Measurements from ENCODE around the gene CUL2.
A peak's percentile ranks its signal among the peaks of the same experiment; 100 is the strongest.
"Not testable (repeated sequence)": the region's sequence is repeated elsewhere in the genome, so short reads cannot be mapped to it uniquely, and the experiment has no call there.

The CUL2 gene

DNA sequence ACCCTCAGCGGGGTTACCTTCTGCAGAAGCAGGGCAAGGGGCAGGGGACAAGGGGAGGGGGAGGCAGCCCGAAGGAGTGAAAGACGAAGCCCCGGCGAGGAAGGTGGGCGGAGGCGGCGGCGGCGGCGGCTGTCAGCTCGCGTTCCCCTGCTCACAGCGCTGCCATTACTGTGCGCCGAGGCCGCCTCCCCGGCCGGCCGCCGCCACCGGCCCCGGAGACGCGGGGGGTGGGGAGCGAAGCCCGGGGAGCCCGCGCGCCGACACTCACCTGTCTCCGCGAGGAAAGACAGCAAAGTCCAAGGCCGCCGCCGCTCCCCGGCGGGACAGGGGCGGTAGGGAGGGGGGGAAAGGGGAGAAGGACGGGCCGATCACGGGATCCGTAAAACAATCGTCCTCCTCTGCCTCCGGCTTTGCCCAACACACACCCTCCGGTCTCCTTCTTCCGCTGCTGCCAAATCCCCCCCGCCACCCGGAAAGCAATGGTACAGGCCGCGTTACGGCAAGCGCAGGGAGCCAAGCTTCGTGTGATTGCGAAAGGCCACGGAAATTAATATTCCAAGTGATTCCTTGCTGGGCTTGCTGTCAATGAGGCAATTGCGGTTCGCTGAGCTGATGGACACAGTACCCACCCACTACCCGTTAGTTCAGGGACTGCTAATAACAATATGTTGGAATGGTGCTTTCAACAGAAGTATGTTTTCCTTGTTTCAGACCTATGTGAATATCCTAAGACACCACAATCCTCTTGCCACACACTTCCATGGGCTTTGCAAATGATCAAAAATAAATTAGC, at the start of gene CUL2:
TSS of gene CUL2 (minus strand) at position 180 of the 793 bp plus-strand sequence. CDS start 19,024 bp downstream, outside the sequence.
- peak; percentile 95 for DNase-seq

DNA sequence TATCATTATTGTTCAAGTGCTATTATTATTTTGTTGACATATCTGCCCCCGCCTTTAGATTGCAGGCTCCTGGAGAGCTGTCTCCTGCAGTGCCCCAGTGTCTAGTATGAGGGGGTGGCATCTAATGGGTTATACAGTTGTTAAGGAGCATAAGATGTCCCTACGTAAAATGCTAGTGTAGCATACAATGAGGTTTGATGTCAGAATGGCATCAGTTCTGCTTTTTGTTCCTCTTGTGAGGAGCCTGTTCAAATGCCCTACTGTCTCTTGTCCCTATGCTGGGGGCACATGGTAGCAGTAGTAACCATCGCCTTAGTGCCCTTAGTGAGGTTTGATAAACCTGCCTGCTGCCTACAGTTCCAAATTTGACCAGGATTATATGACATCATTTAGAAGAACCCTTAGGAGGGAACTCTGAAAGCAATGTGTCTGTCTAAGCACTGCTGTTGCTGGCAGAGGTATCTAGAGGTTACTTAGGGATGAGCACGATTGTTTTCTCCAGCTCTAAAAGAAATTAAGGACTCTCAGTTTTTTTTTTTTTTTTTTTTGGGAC, 46.2 kb upstream of the CUL2 start:
- no peak for DNase-seq

DNA sequence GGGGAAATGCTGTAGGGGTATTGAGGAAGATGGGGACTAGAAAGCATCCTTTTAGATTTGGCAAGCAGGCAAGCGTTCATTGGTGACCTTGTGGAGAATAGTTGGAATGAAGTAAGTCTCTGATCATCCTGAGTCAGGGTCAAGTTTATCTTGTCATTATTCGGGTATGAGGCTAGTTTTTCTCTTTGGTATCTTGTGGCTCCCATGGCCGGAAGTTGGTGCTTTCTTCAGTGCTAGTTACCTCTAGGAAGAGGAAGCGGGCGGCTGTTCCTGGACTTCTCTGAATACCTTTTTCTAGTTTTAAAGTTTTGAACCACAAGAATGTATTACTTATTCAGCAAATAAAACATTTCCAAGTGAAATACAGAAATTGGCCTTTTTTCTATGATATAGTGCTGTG, 45.7 kb upstream of the CUL2 start:
- no peak for DNase-seq

DNA sequence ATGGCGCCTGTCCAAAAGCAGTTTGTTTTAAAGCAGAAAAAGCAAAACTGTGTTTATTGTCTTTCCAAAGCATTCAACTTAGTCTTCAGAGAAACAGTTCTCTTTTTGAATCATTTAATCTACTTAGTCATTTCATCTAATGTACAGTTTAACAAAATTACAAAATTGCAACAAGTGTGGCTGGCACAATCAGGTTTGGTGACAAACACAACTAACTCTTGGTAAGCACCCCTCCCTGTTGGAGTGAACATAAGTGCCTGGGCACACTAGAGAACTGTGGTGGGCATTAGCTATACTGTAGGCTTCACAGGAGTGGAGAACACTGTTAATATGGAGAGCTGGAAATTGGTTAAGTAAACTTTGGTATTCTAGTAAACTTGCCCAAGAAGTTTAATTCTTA, 43.4 kb upstream of the CUL2 start:
- DNase-seq, result no peak

DNA sequence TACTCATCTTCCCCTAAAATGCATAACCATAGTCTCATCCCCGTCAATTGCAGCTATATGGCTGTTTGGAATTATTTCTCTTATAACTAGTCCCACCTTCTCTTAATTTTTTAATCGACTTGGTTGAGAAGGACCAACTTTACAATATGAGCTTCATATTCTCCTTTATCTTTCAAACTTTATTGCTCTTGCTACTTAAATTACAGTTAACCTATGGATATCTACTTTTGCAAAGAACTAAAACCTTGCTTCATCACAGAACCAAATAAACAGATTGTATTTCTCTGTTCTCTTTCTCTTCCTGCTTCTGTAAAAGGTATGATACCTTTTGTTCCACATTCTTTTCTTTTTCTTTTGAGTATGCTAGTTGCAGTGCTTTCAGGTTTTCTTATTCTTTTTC, 42.6 kb upstream of the CUL2 start:
- DNase-seq, result no peak

DNA sequence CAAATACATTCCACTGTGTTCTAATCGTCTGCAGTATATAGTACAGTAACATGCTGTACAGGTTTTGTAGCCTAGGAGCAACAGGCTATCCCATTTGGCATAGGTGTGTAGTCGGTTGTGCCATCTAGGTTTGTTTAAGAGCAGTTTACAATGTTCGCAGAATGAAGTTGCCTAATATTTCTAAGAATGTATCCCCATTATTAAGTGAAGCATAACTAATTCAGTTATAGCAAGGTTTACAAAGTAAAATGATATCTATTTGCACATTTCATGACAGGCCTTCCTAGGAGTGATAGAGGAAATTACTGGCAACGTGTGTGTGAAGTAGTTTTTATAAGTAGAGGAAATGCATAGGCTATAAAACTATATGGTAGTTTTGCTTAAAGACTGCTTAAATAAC, 40.5 kb upstream of the CUL2 start:
- DNase-seq, result no peak

DNA sequence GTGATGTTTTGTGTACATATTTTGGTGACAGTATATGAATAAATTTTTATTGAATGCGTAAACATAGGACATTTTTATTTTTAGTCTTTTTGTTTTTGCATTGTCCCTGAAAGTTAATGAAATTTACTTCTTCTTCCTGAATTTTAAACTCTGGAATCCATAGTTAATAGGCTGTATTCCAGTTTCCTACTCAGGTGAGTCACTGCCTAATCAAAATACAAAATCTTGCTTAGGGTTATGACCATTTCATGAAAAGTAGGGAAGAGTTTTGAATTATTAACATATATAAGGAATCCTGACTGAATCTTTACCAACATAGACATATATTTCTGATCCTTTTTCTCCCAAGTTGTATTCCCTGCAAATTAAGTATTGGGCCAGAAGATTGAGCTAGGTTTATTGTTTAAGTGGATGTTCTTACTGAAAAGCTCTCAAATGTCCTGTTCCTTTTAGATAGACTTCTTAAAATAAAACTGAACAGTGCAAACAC, 39.1 kb upstream of the CUL2 start:
- DNase-seq, result no peak

DNA sequence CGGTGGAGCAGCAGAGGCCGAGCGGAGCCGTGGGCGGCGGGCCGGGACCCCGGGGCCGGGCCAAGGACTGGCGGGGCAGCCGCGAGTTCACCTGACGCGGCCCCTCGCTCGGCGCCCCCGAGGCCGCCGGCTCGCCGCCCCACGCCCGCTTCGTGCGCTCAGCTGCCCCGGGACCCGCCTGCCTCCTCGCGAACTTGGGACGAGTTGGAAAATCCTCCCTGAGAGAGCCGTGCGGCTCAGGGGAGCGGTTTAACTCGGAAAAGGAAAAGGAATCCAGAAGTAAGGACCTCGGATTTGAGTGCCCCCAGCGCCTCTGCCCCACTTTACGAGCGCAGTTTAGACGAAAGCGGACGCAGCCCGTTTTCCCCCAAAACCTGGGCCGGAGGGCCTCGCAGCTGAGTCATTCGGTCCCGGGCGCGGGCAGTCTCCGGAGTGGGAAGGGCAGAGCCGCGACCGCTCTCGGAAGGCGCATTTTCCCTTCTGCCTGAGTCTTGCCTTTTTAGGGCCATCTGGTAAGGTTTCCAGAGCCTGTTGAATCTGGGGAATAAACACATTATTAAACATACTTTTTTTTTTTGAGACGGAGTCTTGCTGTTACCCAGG, 37.2 kb upstream of the CUL2 start:
- peak; percentile 81 for DNase-seq

DNA sequence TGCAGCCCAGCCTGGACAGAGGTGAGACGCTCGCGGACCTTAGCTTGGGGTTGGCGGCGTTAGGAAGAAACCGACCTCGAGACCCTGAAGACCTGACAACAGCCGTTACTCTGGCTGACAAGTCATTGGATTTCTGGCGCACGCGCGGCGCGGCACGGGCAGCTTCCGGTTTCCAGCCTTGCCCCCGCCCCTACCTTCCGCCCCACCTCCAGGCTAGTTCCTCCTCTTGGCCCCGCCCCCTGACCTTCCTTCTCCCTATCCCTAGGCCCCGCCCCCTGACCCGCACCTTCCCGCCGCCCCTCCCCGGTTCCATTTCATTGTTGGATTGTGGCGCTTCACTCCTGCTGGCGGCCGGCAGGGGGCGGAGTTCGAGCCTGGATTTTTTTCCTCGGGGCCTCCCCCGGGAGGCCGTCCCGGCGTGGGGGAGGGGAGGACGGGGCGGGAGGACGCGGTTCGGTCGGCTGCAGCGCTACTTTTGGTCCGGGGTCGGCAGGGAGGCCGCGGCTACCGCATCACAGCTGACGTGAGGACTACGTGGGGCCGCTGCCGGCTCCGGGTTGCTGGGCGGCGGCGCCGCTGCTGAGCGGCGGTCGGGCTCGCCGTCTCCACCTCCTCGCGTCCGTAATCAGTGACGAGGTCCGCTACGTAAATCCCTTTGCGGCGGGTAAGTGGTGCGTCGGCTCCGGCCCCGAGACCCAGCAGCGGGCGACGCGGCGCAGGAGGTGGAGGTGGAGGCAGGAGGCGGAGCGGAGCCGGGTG, 36.6 kb upstream of the CUL2 start, which contains the start of gene CREM:
TSS of gene CREM (plus strand) at position 317 of the 759 bp plus-strand sequence. CDS start 10,990 bp downstream, outside the sequence.
- peak; percentile 99 for DNase-seq

DNA sequence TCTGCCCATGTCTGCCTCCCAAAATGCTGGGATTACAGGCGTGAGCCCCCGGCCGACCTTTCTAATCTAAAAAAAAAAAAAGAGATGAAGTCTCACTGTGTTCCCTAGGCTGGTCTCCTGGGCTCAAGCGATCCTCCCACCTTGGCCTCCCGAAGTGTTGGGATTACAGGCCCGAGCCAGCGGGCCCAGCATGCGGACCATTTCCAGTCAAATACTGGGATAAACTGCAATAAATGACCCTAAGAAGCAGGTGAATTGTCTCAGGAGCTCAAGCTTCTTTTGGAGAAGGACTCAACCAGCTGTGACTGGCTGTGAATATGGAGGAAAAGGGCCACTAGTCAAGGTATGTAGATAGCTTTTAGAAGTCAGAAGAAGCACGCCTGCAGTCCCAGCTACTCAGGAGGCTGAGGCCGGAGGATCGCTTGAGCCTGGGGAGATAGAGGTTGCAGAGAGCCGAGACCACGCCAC, 36.0 kb upstream of the CUL2 start:
- DNase-seq, result no peak

DNA sequence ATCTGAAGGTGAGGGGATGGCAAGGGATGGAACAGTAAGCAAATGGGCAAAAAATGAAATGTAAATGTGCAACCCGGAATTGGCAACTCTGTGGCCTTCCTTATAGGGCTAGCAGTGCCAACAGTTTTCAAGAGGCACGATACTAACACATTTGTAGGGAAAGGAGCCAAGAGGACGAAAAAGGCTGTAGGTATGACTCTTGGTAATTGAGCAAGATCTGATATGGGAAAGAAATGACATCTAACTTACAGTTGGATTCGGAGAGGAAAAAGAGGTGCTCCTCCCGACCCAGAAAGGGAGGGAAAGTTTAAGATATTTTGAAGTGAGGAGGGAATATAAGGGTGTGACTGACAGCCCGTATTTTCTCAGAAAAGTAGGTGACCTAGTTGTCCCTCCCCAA, 34.4 kb upstream of the CUL2 start:
- no peak for DNase-seq

DNA sequence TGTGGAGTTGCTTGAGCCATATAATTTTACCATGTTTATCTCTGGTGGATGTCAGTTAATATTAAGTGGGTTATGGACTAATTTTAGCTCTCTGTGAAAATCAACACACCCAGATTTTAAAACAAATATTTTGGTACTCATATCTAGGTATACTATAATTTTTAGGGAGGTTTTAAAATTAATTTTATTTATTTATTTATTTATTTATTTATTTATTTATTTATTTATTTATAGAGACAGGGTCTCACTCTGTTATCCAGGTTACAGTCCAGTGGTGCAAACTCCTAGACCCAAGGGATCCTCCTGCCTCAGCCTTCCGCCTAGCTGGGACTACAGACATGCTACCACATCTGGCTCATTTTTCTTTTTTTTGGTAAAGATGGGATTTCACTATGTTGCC, 29.2 kb upstream of the CUL2 start:
- DNase-seq, result no peak

DNA sequence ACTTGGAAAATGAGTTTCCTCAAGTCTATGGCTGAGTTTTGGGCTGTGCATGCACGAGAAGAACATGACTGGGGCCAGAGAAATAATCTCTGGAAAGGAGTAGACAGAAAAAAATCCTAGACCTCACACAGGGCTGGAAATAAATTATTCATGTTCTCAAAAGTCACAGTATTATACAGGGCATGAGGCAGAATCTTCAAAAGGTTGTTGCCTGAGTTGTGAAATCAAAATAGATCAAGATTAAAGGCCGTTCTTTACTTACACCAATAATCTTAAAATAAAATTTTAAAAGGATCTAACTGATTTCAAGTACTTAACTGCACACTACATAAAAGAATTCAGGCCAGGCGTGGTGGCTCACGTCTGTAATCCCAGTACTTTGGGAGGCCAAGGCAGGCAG, 22.4 kb upstream of the CUL2 start:
- DNase-seq, result no peak

DNA sequence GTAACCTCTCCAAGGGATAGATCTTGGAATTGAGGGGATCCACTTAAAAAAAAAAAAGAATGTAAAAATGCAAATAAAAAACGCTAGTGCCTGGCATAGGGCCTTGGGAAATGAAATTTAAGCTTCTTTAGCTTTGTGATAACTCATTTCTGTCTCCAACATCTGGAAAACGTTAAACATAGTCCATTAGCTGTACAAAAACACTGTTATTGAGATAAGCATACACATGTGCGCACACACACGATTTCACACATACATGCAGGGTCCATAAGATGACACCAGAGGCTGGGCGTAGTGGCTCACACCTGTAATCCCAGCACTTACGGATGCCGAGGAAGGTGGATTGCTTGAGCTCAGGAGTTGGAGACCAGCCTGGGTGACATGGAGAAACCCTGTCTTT, 13.7 kb upstream of the CUL2 start:
- no peak for DNase-seq

DNA sequence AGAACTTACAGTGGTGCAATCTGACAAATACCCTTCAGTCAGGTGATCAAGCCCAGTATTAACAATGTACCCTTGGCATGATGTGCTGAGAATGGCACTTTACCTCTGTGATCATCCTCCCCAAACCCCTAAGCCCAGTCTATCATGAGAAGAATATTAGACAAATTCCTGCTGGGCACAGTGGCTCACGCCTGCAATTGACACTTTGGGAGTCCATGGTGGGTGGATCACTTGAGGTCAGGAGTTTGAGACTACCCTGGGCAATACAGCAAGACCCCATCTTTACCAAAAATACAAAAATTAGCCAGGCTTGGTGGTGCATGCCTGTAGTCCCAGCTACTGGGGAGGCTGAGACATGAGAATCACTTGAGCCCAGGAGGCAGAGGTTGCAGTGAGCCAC, 7.4 kb upstream of the CUL2 start:
- DNase-seq, result no peak

DNA sequence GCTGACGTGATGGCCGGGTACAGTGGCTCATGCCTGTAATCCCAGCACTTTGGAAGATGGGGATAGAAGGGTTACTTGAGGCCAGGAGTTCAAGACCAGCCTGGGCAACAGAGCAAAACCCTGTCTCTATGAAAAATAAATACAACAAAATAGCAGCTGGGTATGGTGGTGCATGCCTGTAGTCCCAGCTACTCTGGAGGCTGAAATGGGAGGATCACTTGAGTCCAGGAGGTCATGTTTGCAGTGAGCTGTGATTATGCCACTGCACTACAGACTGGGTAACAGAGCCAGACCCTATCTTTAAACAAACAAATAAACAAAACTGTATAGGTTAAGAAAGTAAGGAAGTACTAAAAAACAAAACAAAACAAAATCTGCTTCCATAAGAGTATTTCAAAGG, 6.2 kb upstream of the CUL2 start:
- no peak for DNase-seq

DNA sequence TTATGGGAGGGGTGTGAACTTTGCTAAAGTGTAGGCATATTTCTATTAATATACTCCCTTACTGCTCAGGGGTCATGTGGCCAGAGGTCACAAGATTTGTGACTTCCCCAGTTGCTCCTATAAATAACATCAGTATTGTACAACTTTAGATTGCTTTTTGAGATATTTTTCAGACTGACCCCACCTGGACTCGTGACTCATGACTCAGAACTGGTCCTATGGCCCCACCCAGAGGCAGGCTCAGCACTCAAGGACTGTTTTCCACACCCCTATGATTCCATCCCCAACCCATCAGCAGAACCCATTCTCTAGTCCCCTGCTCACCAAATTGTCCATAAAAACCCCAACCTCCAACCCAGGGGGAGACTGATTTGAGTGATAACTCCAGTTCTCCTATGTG, 2.7 kb upstream of the CUL2 start:
- no peak for DNase-seq

DNA sequence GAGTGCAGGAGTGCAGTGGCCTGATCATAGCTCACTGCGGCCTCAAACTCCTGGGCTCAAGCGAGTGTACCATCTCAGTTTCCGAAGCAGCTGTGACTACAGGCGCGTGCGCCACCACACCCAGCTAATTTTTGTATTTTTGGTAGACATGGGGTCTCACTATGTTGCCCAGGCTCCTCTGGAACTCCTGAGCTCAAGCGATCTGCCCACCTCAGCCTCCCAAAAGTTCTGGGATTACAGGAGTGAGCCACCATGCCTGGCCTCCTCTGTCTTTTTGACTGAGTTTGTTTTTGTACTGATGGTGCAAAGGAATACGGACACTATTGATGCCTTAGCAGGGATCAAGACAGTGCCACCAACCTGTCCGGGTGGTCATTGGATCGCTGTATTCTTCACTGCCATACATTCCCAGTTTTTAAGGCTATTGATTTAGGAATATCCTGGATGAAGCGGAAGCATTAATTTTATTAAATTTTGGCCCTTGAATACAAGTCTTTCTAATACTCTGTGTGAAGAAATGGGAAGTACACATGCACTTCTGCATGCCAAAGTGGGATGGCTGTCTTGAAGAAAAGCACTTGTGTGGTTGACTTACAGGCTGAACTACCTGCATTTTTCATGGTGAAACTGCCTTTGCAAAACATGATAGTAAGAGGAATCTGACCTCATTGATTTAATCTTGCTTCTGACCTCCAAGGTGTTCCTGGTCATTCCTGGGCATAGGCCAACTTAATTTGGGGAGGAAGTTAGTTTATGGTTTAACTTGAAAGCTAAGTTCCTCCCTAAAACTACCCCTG, 2.1 kb upstream of the CUL2 start:
- no peak for DNase-seq

DNA sequence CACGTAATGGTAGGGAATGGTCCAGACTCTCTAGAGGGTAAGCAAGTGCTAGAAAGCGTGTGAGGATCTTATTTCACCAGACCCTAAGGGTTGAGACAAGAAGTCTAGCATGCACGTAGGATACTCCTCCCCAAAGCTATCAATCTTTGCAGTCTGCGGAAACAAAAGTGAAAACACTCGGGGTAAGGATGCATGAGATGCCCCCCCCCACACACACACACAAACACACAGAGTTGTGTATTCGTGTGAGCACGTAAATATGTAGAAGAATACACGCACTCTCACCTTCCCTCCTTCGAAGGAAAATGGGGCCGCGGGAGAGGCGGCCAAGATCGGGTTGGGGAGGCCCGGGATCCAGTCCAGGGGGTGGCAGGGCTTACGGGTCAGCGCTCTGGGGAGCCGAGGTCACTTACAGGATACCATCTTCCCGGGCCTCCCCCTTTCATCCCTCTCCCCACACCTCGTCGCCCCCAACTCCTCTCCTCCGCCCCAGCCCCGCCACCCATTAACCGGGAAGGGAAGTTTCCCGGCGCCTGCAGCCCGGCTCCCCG, 455 bp downstream of the CUL2 start:
- no peak for DNase-seq

DNA sequence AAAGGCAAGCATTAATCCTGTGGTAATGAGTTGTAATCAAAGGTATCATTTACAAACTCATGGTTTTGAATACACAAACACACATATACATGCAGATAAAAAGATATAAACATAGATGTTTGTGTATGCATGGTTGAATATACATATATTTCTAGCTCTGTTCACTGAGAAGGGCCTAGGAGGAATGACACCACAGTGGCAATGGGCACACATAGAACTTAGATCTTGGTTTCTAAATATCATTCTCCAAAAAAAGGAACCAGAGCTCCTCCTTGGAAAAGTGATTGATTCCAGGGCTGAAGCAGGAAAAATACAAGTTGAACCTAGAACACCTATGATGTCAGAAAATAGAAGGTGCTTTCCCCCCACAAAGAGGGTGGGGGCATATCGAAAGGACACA, 6.9 kb downstream of the CUL2 start:
- no peak for DNase-seq

DNA sequence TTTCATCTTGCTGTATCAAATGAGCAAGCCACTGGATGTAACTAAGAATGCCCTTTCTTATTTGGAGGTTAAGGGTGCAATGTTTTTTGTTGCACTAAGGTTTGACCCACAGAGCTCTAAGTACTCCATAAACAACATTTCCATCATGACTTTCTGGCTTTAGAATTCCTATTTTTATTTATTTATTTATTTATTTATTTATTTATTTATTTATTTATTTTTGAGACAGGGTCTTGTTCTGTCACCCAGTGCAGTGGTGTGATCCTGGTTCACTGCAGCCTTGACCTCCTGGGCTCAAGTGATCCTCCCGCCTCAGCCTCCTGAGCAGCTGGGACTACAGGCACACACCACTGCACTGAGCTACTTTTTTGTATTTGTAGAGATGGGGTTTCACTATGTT, 9.9 kb downstream of the CUL2 start:
- not testable (repeated sequence) for DNase-seq

DNA sequence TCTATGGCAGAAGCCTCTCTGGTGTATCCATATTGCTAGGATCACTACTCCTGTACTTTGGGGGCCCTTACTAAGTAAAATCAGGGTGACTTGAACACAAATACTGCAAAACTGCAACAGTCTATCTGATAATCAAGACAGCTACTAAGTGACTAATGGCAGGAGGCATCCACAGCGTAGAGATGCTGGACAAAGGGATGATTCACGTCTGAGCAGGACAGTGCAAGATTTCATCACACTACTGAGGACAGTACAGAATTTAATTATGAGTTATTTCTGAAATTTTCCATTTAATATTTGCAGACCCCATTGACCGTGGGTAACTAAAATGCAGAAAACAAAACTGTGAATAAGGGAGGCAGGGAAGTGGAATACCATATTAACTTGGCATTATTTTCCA, 10.4 kb downstream of the CUL2 start:
- no peak for DNase-seq
